Cardiac muscle cell (in vitro differentiated cells and primary cell): ENCODE results near the gene SLC22A8. TPM values are rescaled to one million over a fixed set of nuclear protein-coding genes. Genes with fewer than 3 reads are reported as not detected.

ENCODE experiments used
- DNase-seq, 2 donors: peaks; one replicate each; pipeline versions ENCODE4 v3.0.0 to v3.0.0-alpha.2; 2010 to 2017; ENCODE audit warnings: low read depth in 1 of 2, low spot score in 1 of 2
- H3K27ac ChIP-seq: fragments of 200-600 bp; sonication (generic); 2 replicates; pipeline ENCODE4 v1.5.1; 2016
- H3K27me3 ChIP-seq: fragments of 200-600 bp; sonication (generic); 2 replicates; pipeline ENCODE4 v1.6.0; 2016; ENCODE audit warnings: control low read depth
- H3K36me3 ChIP-seq: fragments of 200-600 bp; sonication (generic); 2 replicates; pipeline ENCODE4 v1.5.1; 2016; ENCODE audit warnings: control low read depth
- H3K4me1 ChIP-seq: fragments of 200-600 bp; sonication (generic); 2 replicates; pipeline ENCODE4 v1.8.1; 2017; ENCODE audit warnings: low read depth, mild to moderate bottlenecking, mixed run types
- H3K4me3 ChIP-seq: fragments of 200-600 bp; sonication (generic); 2 replicates; pipeline ENCODE4 v1.5.1; 2016; ENCODE audit warnings: mild to moderate bottlenecking
- H3K9me3 ChIP-seq: fragments of 200-600 bp; sonication (generic); 2 replicates; pipeline ENCODE4 v1.5.1; 2017; ENCODE audit warnings: low read depth, mild to moderate bottlenecking, control low read depth
- CTCF ChIP-seq: IDR thresholded peaks from 2 replicates; pipeline ENCODE4 v1.5.1; 2012; ENCODE audit warnings: low read depth, mild to moderate bottlenecking, low read length
- polyA plus RNA-seq: library from polyadenylated mRNA; unstranded; fragments of >200 nt; fragmentation: Nextera tagmentation; extraction: Ambion mirVana; gene quantifications from 2 replicates; pipeline ENCODE4 v1.2.1, GENCODE V29; 2016
- total RNA-seq: library from RNA; depleted of rRNA; stranded (reverse); fragments of >200 nt; gene quantifications from 2 replicates; pipeline ENCODE4 v1.2.3, GENCODE V29; 2016

Gene SLC22A8
- total and polyA plus RNA-seq, 2 experiments from 2014 or later = 0.22 TPM; not detected in 1

- Histone ChIP-seq H3K27ac (no peak overlapping the region), H3K36me3 (no peaks in the 10 kb centered on the region), H3K4me1 (no peaks in the 10 kb centered on the region), H3K4me3 (no peak overlapping the region), H3K27me3 (no peaks in the 10 kb centered on the region), H3K9me3 (no peaks in the 10 kb centered on the region)
- no peak for DNase-seq
- no peak for TF ChIP-seq CTCF
Measured at GRCh38 chr11:62985041-62985750, 30.4 kb downstream of the SLC22A8 start.

- no peak for DNase-seq
- H3K4me1 ChIP-seq = no peaks in the 10 kb centered on the region
- no peak within 1 kb of the TSS for H3K27ac ChIP-seq
- H3K27me3 ChIP-seq = no peaks in the 10 kb centered on the region
- no peak within 1 kb of the TSS for H3K4me3 ChIP-seq
- TF ChIP-seq CTCF = no peak
- no peaks in the 10 kb centered on the region for H3K9me3 ChIP-seq
- no peaks in the 10 kb centered on the region for H3K36me3 ChIP-seq
Measured at GRCh38 chr11:62984451-62984991, 31.1 kb downstream of the SLC22A8 start, which contains the start of gene SLC22A6. TSS of gene SLC22A6 (minus strand) at chr11:62984967. CDS start at chr11:62984690, 277 bp downstream.

GRCh38 chr11:62983536-62984199, 32.0 kb downstream of the SLC22A8 start:
- no peaks in the 10 kb centered on the region for H3K27me3 ChIP-seq
- DNase-seq = no peak
- no peak overlapping the region for H3K27ac ChIP-seq
- no peak overlapping the region for H3K4me3 ChIP-seq
- TF ChIP-seq CTCF = no peak
- no peaks in the 10 kb centered on the region for H3K9me3 ChIP-seq
- no peaks in the 10 kb centered on the region for H3K36me3 ChIP-seq
- no peaks in the 10 kb centered on the region for H3K4me1 ChIP-seq

- H3K4me3 ChIP-seq = no peak overlapping the region
- DNase-seq = no peak
- H3K36me3 ChIP-seq = no peaks in the 10 kb centered on the region
- no peaks in the 10 kb centered on the region for H3K4me1 ChIP-seq
- no peaks in the 10 kb centered on the region for H3K9me3 ChIP-seq
- no peaks in the 10 kb centered on the region for H3K27me3 ChIP-seq
- TF ChIP-seq CTCF = no peak
- H3K27ac ChIP-seq = no peak overlapping the region
Measured at GRCh38 chr11:62981743-62982142, 33.9 kb downstream of the SLC22A8 start.

- H3K9me3 ChIP-seq = no peaks in the 10 kb centered on the region
- H3K27me3 ChIP-seq = no peaks in the 10 kb centered on the region
- H3K27ac ChIP-seq = no peak overlapping the region
- no peaks in the 10 kb centered on the region for H3K36me3 ChIP-seq
- DNase-seq = peak; percentile 21 to 63
- TF ChIP-seq CTCF = no peak
- no peak overlapping the region for H3K4me3 ChIP-seq
- H3K4me1 ChIP-seq = peaks cover 3% of the 10 kb centered on the region
Measured at GRCh38 chr11:62980133-62980760, 35.4 kb downstream of the SLC22A8 start.
